H9 (cell line): ENCODE data around the gene NUFIP2. TPM values are rescaled to one million over a fixed set of nuclear protein-coding genes. Genes with fewer than 3 reads are reported as not detected.

Experiments
- DNase-seq: peaks from one replicate; pipeline ENCODE4 v3.0.0-alpha.2; 2017
- H2AFZ ChIP-seq: one replicate; pipeline ENCODE4 v1.6.1; 2013; ENCODE audit warnings: mild to moderate bottlenecking, low read length, control low read depth, moderate library complexity
- H2AK5ac ChIP-seq: 2 replicates; pipeline ENCODE4 v1.6.1; 2013; ENCODE audit warnings: low read length, control low read depth, mixed read lengths; ENCODE audit not compliant: insufficient read length
- H2BK120ac ChIP-seq: one replicate; pipeline ENCODE4 v1.6.1; 2013; ENCODE audit warnings: low read depth, mild to moderate bottlenecking, low read length, control low read depth, inconsistent platforms; ENCODE audit not compliant: poor library complexity, severe bottlenecking
- H2BK12ac ChIP-seq: 2 replicates; pipeline ENCODE4 v1.6.1; 2013; ENCODE audit warnings: low read length, control low read depth, mixed read lengths, low read depth; ENCODE audit not compliant: insufficient read length
- H2BK15ac ChIP-seq: 2 replicates; pipeline ENCODE4 v1.6.1; 2013; ENCODE audit warnings: low read depth, low read length, control low read depth
- H2BK20ac ChIP-seq: one replicate; pipeline ENCODE4 v1.6.1; 2013; ENCODE audit warnings: low read depth, mild to moderate bottlenecking, low read length, control low read depth, inconsistent platforms; ENCODE audit not compliant: poor library complexity, severe bottlenecking
- H2BK5ac ChIP-seq: 2 replicates; pipeline ENCODE4 v1.6.1; 2013; ENCODE audit warnings: low read length, control low read depth, mixed read lengths; ENCODE audit not compliant: insufficient read length
- H3K14ac ChIP-seq: 2 replicates; pipeline ENCODE4 v1.6.1; 2013; ENCODE audit warnings: low read length, control low read depth; ENCODE audit not compliant: insufficient read depth
- H3K18ac ChIP-seq: 2 replicates; pipeline ENCODE4 v1.6.1; 2013; ENCODE audit warnings: low read depth, mild to moderate bottlenecking, mixed read lengths, low read length, control low read depth; ENCODE audit not compliant: insufficient read length
- H3K23ac ChIP-seq: 2 replicates; pipeline ENCODE4 v1.6.1; 2013; ENCODE audit warnings: low read length, control low read depth, mixed read lengths, low read depth; ENCODE audit not compliant: insufficient read length
- H3K23me2 ChIP-seq: 2 replicates; pipeline ENCODE4 v1.6.1; 2013; ENCODE audit warnings: low read depth, mild to moderate bottlenecking, mixed read lengths, low read length, control low read depth; ENCODE audit not compliant: insufficient read length, poor library complexity, severe bottlenecking
- H3K27ac ChIP-seq: 2 replicates; pipeline ENCODE4 v1.5.1; 2013; ENCODE audit warnings: low read length, control low read depth, mixed read lengths, low read depth; ENCODE audit not compliant: insufficient read length
- H3K27me3 ChIP-seq: 2 replicates; pipeline ENCODE4 v1.6.1; 2013; ENCODE audit warnings: low read length, control low read depth, inconsistent platforms; ENCODE audit not compliant: insufficient read depth
- H3K4ac ChIP-seq: 2 replicates; pipeline ENCODE4 v1.6.1; 2013; ENCODE audit warnings: low read depth, mild to moderate bottlenecking, control low read depth, inconsistent platforms, low read length, moderate library complexity
- H3K4me1 ChIP-seq: 2 replicates; pipeline ENCODE4 v1.6.1; 2013; ENCODE audit warnings: low read length, control low read depth, inconsistent platforms; ENCODE audit not compliant: insufficient read depth
- H3K4me2 ChIP-seq: 2 replicates; pipeline ENCODE4 v1.6.1; 2013; ENCODE audit warnings: low read length, control low read depth, mixed read lengths; ENCODE audit not compliant: insufficient read length, insufficient read depth
- H3K56ac ChIP-seq: 2 replicates; pipeline ENCODE4 v1.6.1; 2013; ENCODE audit warnings: low read depth, mild to moderate bottlenecking, mixed read lengths, low read length, control low read depth; ENCODE audit not compliant: insufficient read length
- H3K79me1 ChIP-seq: 2 replicates; pipeline ENCODE4 v1.6.1; 2013; ENCODE audit warnings: low read depth, mild to moderate bottlenecking, moderate library complexity, low read length, control low read depth, inconsistent platforms; ENCODE audit not compliant: insufficient read depth, poor library complexity, severe bottlenecking
- H3K79me2 ChIP-seq: 2 replicates; pipeline ENCODE4 v1.6.1; 2013; ENCODE audit warnings: low read length, control low read depth, inconsistent platforms; ENCODE audit not compliant: insufficient read depth
- H3K9ac ChIP-seq: 2 replicates; pipeline ENCODE4 v1.6.1; 2013; ENCODE audit warnings: low read length, control low read depth, mixed read lengths; ENCODE audit not compliant: insufficient read length; ENCODE audit errors: extremely low read depth
- H3K9me3 ChIP-seq: one replicate; pipeline ENCODE4 v1.6.1; 2013; ENCODE audit warnings: low read depth, low read length, inconsistent platforms; ENCODE audit not compliant: control insufficient read depth
- H3T11ph ChIP-seq: one replicate; pipeline ENCODE4 v1.6.1; 2013; ENCODE audit warnings: mild to moderate bottlenecking, low read length, control low read depth, inconsistent platforms
- H4K20me1 ChIP-seq: one replicate; pipeline ENCODE4 v1.6.1; 2013; ENCODE audit not compliant: control insufficient read depth, insufficient read length, insufficient read depth
- H4K5ac ChIP-seq: 2 replicates; pipeline ENCODE4 v1.6.1; 2013; ENCODE audit warnings: low read depth, mild to moderate bottlenecking, mixed read lengths, low read length, control low read depth; ENCODE audit not compliant: insufficient read length
- H4K8ac ChIP-seq: replicated peaks from 2 replicates; pipeline ENCODE4 v1.6.1; 2013; ENCODE audit warnings: low read length, control low read depth, mixed read lengths, low read depth; ENCODE audit not compliant: insufficient read length
- H4K91ac ChIP-seq: 2 replicates; pipeline ENCODE4 v1.6.1; 2013; ENCODE audit warnings: low read depth, mild to moderate bottlenecking, moderate library complexity, mixed read lengths, low read length, control low read depth; ENCODE audit not compliant: insufficient read length
- H3K27ac Mint-ChIP-seq, 3 experiments: 2 replicates in 2 of 3; 3 replicates in 1 of 3; pipeline ENCODE4 v1.8.0; 2020 to 2021; ENCODE audit warnings: mixed read lengths in 3 of 3, mild to moderate bottlenecking in 1 of 3, moderate library complexity in 1 of 3
- H3K27me3 Mint-ChIP-seq: 2 replicates; pipeline ENCODE4 v1.8.0; 2021; ENCODE audit warnings: low read depth, mild to moderate bottlenecking, moderate library complexity, mixed read lengths
- H3K36me3 Mint-ChIP-seq, 3 experiments: 2 replicates in 2 of 3; 3 replicates in 1 of 3; pipeline ENCODE4 v1.8.0; 2020 to 2021; ENCODE audit warnings: low read depth in 3 of 3, mixed read lengths in 3 of 3; ENCODE audit not compliant: insufficient read depth in 1 of 3
- H3K4me1 Mint-ChIP-seq, 2 experiments: 2 replicates each; pipeline ENCODE4 v1.8.0; 2020; ENCODE audit warnings: mixed read lengths in 2 of 2
- H3K4me3 Mint-ChIP-seq, 2 experiments: 2 replicates in 1 of 2; 3 replicates in 1 of 2; pipeline ENCODE4 v1.8.0; 2020 to 2021; ENCODE audit warnings: mild to moderate bottlenecking in 2 of 2, mixed read lengths in 2 of 2, moderate library complexity in 1 of 2
- H3K9me3 Mint-ChIP-seq, 2 experiments: 2 replicates in 1 of 2; 3 replicates in 1 of 2; pipeline ENCODE4 v1.8.0; 2020; ENCODE audit warnings: mild to moderate bottlenecking in 2 of 2, mixed read lengths in 2 of 2, moderate library complexity in 1 of 2
- WGBS: extraction: QIAGEN DNeasy Blood & Tissue Kit; methylation state at CpG from one replicate; pipeline ENCODE4 v1.1.7; 2013; ENCODE audit warnings: missing lambda C conversion rate, low lambda C conversion rate, mixed read lengths; ENCODE audit not compliant: insufficient read length; ENCODE audit errors: extremely low coverage; 5-methylcytosine and 5-hydroxymethylcytosine counted together
- total RNA-seq: library from RNA; stranded (reverse); gene quantifications from 2 replicates; pipeline ENCODE4 v1.2.1, GENCODE V29; 2021
- TF ChIP-seq, protein P1 (sequence below): fragments of 200-600 bp; sonication (generic); conservative IDR thresholded peaks from 3 replicates; pipeline ENCODE4 v1.8.0; 2021; ENCODE audit warnings: antibody characterized with exemption, mild to moderate bottlenecking

Gene NUFIP2
- total RNA-seq, 1 experiment from 2014 or later, result 97.9 TPM

DNA sequence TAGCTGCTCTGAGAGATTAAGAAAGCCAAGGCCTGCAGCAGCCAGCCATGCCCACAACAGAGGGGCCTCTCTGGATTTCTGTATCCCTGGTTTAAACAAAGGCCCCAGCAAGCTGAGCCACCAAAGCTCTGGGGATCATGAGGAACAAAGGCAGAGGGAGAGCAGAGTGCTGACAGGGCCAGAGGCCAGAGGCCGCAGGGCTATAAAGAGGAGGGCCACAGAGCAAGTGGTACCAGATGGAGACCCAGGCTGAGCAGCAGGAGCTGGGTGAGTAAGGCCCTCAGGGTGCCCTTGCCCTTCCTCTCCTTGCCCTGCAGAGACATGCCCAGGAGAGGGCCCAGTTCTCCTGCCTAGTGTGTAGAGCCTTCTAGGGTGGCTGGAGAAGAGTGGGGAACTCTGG is 47.3 kb downstream of the NUFIP2 start, which contains the start of gene CRYBA1:
CRYBA1 (plus strand) TSS at position 232 of the 400 bp plus-strand sequence; CDS start at position 237, 5 bp downstream.
- Histone ChIP-seq H4K91ac (no peak within 1 kb of the TSS), H2BK5ac (no peak within 1 kb of the TSS)

More for the DNA sequence above, 47.3 kb downstream of the NUFIP2 start, which contains the start of gene CRYBA1:
- TF ChIP-seq, protein P1, sequence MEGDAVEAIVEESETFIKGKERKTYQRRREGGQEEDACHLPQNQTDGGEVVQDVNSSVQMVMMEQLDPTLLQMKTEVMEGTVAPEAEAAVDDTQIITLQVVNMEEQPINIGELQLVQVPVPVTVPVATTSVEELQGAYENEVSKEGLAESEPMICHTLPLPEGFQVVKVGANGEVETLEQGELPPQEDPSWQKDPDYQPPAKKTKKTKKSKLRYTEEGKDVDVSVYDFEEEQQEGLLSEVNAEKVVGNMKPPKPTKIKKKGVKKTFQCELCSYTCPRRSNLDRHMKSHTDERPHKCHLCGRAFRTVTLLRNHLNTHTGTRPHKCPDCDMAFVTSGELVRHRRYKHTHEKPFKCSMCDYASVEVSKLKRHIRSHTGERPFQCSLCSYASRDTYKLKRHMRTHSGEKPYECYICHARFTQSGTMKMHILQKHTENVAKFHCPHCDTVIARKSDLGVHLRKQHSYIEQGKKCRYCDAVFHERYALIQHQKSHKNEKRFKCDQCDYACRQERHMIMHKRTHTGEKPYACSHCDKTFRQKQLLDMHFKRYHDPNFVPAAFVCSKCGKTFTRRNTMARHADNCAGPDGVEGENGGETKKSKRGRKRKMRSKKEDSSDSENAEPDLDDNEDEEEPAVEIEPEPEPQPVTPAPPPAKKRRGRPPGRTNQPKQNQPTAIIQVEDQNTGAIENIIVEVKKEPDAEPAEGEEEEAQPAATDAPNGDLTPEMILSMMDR, result no peak
- Mint-ChIP-seq H3K4me3 (no peak within 1 kb of the TSS), H3K9me3 (no peaks in the 10 kb centered on the region), H3K27ac (peak within 1 kb of the TSS in 2 of 3 experiments; percentile 34 to 56; a peak in 3 of 7 replicates), H3K27me3 (no peaks in the 10 kb centered on the region), H3K36me3 (no peaks in the 10 kb centered on the region), H3K4me1 (peaks cover 13 to 19% of the 10 kb centered on the region in 2 experiments)
- Histone ChIP-seq H2BK20ac (no peak within 1 kb of the TSS), H3K27ac (no peak within 1 kb of the TSS), H3K27me3 (no peaks in the 10 kb centered on the region), H2AK5ac (no peak within 1 kb of the TSS), H3K79me1 (no peaks in the 10 kb centered on the region), H4K5ac (no peak within 1 kb of the TSS), H3K14ac (no peak within 1 kb of the TSS), H3K4ac (no peak within 1 kb of the TSS), H2AFZ (no peak within 1 kb of the TSS), H3T11ph (no peak within 1 kb of the TSS), H2BK15ac (no peak within 1 kb of the TSS), H4K20me1 (no peaks in the 10 kb centered on the region), H3K79me2 (no peaks in the 10 kb centered on the region), H3K23me2 (no peaks in the 10 kb centered on the region), H3K18ac (no peak within 1 kb of the TSS), H2BK12ac (no peak within 1 kb of the TSS), H3K4me2 (no peak within 1 kb of the TSS), H2BK120ac (no peak within 1 kb of the TSS), H3K9me3 (no peaks in the 10 kb centered on the region), H4K8ac (no peak within 1 kb of the TSS), H3K23ac (no peak within 1 kb of the TSS), H3K56ac (no peak within 1 kb of the TSS), H3K4me1 (no peaks in the 10 kb centered on the region), H3K9ac (no peak within 1 kb of the TSS)
- DNase-seq, result no peak
- no CpG with 5 or more reads among the region's 1 CpG for WGBS
